CD14-positive monocyte (primary cell): ENCODE results near the gene FREM1. TPM values are rescaled to one million over a fixed set of nuclear protein-coding genes. Genes with fewer than 3 reads are reported as not detected.

Experiments used
- DNase-seq, 3 donors: peaks; one replicate each; pipeline ENCODE4 v3.0.0-alpha.2; 2011 to 2022
- H2AFZ ChIP-seq: 2 replicates; pipeline ENCODE4 v1.6.0; 2012; ENCODE audit warnings: mild to moderate bottlenecking, low read depth, low read length, inconsistent platforms; ENCODE audit not compliant: insufficient read depth, poor library complexity, severe bottlenecking
- H3K27ac ChIP-seq, 2 donors: 1 replicate in 1 of 2; 2 replicates in 1 of 2; pipeline ENCODE4 v1.5.1; 2012 to 2013; ENCODE audit warnings: low read length in 2 of 2, control low read depth in 1 of 2, inconsistent platforms in 1 of 2, low read depth in 1 of 2, mild to moderate bottlenecking in 1 of 2
- H3K27me3 ChIP-seq, 2 donors: one replicate each; pipeline versions ENCODE4 v1.6.0 to v1.6.1; 2011 to 2013; ENCODE audit warnings: low read length in 2 of 2; ENCODE audit not compliant: control insufficient read depth in 2 of 2, insufficient read depth in 2 of 2
- H3K36me3 ChIP-seq, 2 donors: replicated peaks in 1 of 2; 1 replicate in 1 of 2; 2 replicates in 1 of 2; pipeline versions ENCODE4 v1.5.1 to v1.6.1; 2012 to 2013; ENCODE audit warnings: low read length in 2 of 2, control low read depth in 1 of 2, inconsistent platforms in 1 of 2, mild to moderate bottlenecking in 1 of 2; ENCODE audit not compliant: insufficient read depth in 2 of 2, control insufficient read depth in 1 of 2
- H3K4me1 ChIP-seq, 2 donors: 1 replicate in 1 of 2; 2 replicates in 1 of 2; pipeline versions ENCODE4 v1.5.1 to v1.6.1; 2012 to 2013; ENCODE audit warnings: low read length in 2 of 2, control low read depth in 1 of 2, inconsistent platforms in 1 of 2, mild to moderate bottlenecking in 1 of 2, moderate library complexity in 1 of 2; ENCODE audit not compliant: insufficient read depth in 2 of 2, control insufficient read depth in 1 of 2
- H3K4me2 ChIP-seq: replicated peaks from 2 replicates; pipeline ENCODE3; 2012; ENCODE audit warnings: low read length, moderate library complexity, mild to moderate bottlenecking; ENCODE audit not compliant: poor library complexity, severe bottlenecking; ENCODE audit errors: extremely low read depth
- H3K4me3 ChIP-seq, 3 experiments: fragments of 200-600 bp in 1 of 3; sonication (generic) in 1 of 3; replicated peaks in 1 of 3; 1 replicate in 2 of 3; 2 replicates in 1 of 3; pipeline ENCODE4 v1.5.1; 2011 to 2013; ENCODE audit warnings: low read length in 3 of 3, mild to moderate bottlenecking in 3 of 3, control low read depth in 2 of 3, low read depth in 2 of 3, inconsistent platforms in 1 of 3, moderate library complexity in 1 of 3
- H3K79me2 ChIP-seq: 2 replicates; pipeline ENCODE4 v1.6.0; 2012; ENCODE audit warnings: mild to moderate bottlenecking, control low read depth, inconsistent platforms, low read length, moderate library complexity; ENCODE audit not compliant: insufficient read depth
- H3K9ac ChIP-seq: 2 replicates; pipeline ENCODE4 v1.6.0; 2017; ENCODE audit warnings: low read length, mild to moderate bottlenecking; ENCODE audit not compliant: insufficient read depth, poor library complexity, severe bottlenecking
- H3K9me3 ChIP-seq, 2 donors: replicated peaks in 1 of 2; 1 replicate in 1 of 2; 2 replicates in 1 of 2; pipeline versions ENCODE4 v1.5.1 to v1.6.1; 2012 to 2013; ENCODE audit warnings: low read length in 2 of 2, control low read depth in 1 of 2; ENCODE audit not compliant: control insufficient read depth in 1 of 2, insufficient read depth in 1 of 2
- H4K20me1 ChIP-seq: 2 replicates; pipeline ENCODE4 v1.6.0; 2012; ENCODE audit warnings: mild to moderate bottlenecking, low read length, control low read depth, moderate library complexity; ENCODE audit not compliant: insufficient read depth
- H3K27ac Mint-ChIP-seq, 7 donors: one replicate each; pipeline ENCODE4 v1.8.0; 2020; ENCODE audit warnings: mild to moderate bottlenecking in 7 of 7, mixed read lengths in 7 of 7, moderate library complexity in 6 of 7, inconsistent platforms in 2 of 7
- H3K27me3 Mint-ChIP-seq, 3 donors: one replicate each; pipeline ENCODE4 v1.8.0; 2021 to 2022; ENCODE audit warnings: low read depth in 3 of 3, mild to moderate bottlenecking in 3 of 3, mixed read lengths in 3 of 3, moderate library complexity in 3 of 3, inconsistent platforms in 1 of 3
- H3K36me3 Mint-ChIP-seq, 2 donors: one replicate each; pipeline ENCODE4 v1.8.0; 2020; ENCODE audit warnings: mixed read lengths in 2 of 2, inconsistent platforms in 1 of 2, mild to moderate bottlenecking in 1 of 2
- H3K4me1 Mint-ChIP-seq: one replicate; pipeline ENCODE4 v1.8.0; 2020; ENCODE audit warnings: mild to moderate bottlenecking, mixed read lengths
- H3K4me3 Mint-ChIP-seq, 2 donors: one replicate each; pipeline ENCODE4 v1.8.0; 2020; ENCODE audit warnings: mild to moderate bottlenecking in 2 of 2, mixed read lengths in 2 of 2, moderate library complexity in 1 of 2
- H3K9me3 Mint-ChIP-seq, 7 donors: one replicate each; pipeline ENCODE4 v1.8.0; 2020 to 2022; ENCODE audit warnings: mixed read lengths in 7 of 7, mild to moderate bottlenecking in 6 of 7, moderate library complexity in 6 of 7, inconsistent platforms in 2 of 7
- WGBS: methylation state at CpG from one replicate; pipeline ENCODE4 v1.1.5; 2013; ENCODE audit warnings: missing lambda C conversion rate; ENCODE audit not compliant: insufficient coverage; 5-methylcytosine and 5-hydroxymethylcytosine counted together
- intact Hi-C, 2 donors: fragments of 100-400 bp; cut with micrococcal nuclease; formaldehyde crosslinking; loops; one replicate each; pipeline versions ENCODE4 v1.15.0 to v1.15.1; 2023
- polyA plus RNA-seq, 3 donors: library from polyadenylated mRNA; depleted of rRNA in 1 of 3; unstranded in 2 of 3; stranded (reverse) in 1 of 3; fragments of 300-500 nt in 2 of 3; fragments of >200 nt in 1 of 3; fragmentation: Illumina TruSeq in 2 of 3; gene quantifications; 1 replicate in 2 of 3; 2 replicates in 1 of 3; pipeline ENCODE4 v1.2.3, GENCODE V29; 2012 to 2021
- TF ChIP-seq, protein P1 (sequence below): fragments of 200-600 bp; IDR thresholded peaks from one replicate; pipeline ENCODE4 v1.8.0; 2022; ENCODE audit warnings: antibody characterized with exemption, mild to moderate bottlenecking

FREM1 gene
- polyA plus RNA-seq, 3 donors = not detected

DNA sequence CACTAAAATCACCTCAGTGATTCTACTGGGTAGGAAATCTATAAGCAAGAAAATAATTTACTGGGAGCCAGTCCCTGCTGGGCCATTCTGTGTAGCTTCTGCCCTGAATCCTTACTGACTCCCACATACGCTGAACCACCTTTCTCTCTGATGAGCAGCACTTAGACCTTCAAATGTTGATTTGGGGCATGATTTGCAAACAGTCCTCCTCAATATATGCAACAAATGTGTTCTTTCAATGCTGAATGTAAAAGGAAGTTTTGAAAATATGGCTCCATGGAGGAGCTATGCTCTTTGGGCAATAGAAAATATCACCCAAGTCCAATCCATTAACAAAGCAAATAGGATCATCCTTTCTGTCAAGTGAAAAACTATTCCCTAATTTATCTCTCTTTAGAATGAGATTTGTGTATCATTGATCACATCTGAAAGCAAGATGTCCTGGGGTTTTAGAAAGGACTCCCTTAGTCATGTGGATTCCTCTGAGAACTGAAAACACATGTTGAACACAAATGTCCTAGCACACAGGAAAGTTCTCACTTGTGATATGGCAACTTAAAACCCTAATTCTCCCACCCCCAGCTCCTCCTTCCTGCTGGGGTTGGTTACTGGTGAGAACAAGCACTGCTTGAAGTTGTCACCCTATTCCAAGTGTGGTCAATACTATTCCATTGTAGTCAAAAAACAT, 178.8 kb downstream of the FREM1 start:
- no peak overlapping the region for H3K9ac ChIP-seq
- H3K79me2 ChIP-seq = no peaks in the 10 kb centered on the region
- H4K20me1 ChIP-seq = no peaks in the 10 kb centered on the region
- TF ChIP-seq, protein P1, sequence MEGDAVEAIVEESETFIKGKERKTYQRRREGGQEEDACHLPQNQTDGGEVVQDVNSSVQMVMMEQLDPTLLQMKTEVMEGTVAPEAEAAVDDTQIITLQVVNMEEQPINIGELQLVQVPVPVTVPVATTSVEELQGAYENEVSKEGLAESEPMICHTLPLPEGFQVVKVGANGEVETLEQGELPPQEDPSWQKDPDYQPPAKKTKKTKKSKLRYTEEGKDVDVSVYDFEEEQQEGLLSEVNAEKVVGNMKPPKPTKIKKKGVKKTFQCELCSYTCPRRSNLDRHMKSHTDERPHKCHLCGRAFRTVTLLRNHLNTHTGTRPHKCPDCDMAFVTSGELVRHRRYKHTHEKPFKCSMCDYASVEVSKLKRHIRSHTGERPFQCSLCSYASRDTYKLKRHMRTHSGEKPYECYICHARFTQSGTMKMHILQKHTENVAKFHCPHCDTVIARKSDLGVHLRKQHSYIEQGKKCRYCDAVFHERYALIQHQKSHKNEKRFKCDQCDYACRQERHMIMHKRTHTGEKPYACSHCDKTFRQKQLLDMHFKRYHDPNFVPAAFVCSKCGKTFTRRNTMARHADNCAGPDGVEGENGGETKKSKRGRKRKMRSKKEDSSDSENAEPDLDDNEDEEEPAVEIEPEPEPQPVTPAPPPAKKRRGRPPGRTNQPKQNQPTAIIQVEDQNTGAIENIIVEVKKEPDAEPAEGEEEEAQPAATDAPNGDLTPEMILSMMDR = no peak
- H3K9me3 ChIP-seq = no peaks in the 10 kb centered on the region
- no peaks in the 10 kb centered on the region for H3K4me1 ChIP-seq
- intact Hi-C loops = no loop called here
- H3K27me3 Mint-ChIP-seq = peaks cover 0 to 4% (median 2%) of the 10 kb centered on the region in 3 donors
- no peaks in the 10 kb centered on the region for H3K27me3 ChIP-seq
- H2AFZ ChIP-seq = no peak overlapping the region
- H3K4me3 ChIP-seq = no peak overlapping the region
- H3K4me2 ChIP-seq = no peak overlapping the region
- no peaks in the 10 kb centered on the region for H3K4me1 Mint-ChIP-seq
- no peak for DNase-seq
- no CpG with 5 or more reads among the region's 1 CpG for WGBS
- H3K27ac Mint-ChIP-seq = no peak overlapping the region
- H3K4me3 Mint-ChIP-seq = no peak overlapping the region
- no peaks in the 10 kb centered on the region for H3K36me3 ChIP-seq
- H3K36me3 Mint-ChIP-seq = no peaks in the 10 kb centered on the region
- H3K9me3 Mint-ChIP-seq = peaks cover 0 to 4% (median 4%) of the 10 kb centered on the region in 7 donors
- no peak overlapping the region for H3K27ac ChIP-seq

DNA sequence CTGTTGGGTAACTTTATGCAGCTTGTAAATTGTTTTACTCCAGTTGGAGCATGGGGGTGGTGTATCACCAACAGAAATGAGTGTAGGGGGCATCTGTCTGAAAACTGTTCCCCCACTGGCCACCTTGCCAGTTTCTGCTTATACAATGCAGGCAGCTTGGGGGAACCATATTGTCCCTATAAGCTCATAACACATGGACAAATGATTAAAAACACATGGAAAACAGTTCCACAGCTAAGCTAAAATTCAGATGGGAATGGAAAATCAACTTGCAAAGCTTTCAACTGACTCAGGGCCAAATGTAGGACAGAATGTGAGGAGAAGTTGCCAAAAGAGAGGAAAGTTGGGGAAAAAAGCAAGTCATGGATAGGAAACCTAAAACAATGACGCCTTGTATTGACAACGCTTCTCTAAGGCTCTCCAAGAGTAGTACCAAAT, 179.7 kb downstream of the FREM1 start:
- TF ChIP-seq, protein P1 = no peak
- Histone ChIP-seq H3K4me1 (no peaks in the 10 kb centered on the region), H2AFZ (no peak overlapping the region), H3K27me3 (no peaks in the 10 kb centered on the region), H3K27ac (no peak overlapping the region), H3K79me2 (no peaks in the 10 kb centered on the region), H3K4me3 (no peak overlapping the region), H3K9ac (no peak overlapping the region), H3K9me3 (no peaks in the 10 kb centered on the region), H4K20me1 (no peaks in the 10 kb centered on the region), H3K4me2 (no peak overlapping the region), H3K36me3 (no peaks in the 10 kb centered on the region)
- DNase-seq = no peak
- intact Hi-C loops = no loop called here
- peaks cover 0 to 4% (median 2%) of the 10 kb centered on the region in 3 donors for H3K27me3 Mint-ChIP-seq
- H3K36me3 Mint-ChIP-seq = no peaks in the 10 kb centered on the region
- no peak overlapping the region for H3K4me3 Mint-ChIP-seq
- H3K9me3 Mint-ChIP-seq = peaks cover 0 to 4% (median 4%) of the 10 kb centered on the region in 7 donors
- no peak overlapping the region for H3K27ac Mint-ChIP-seq
- H3K4me1 Mint-ChIP-seq = no peaks in the 10 kb centered on the region
- WGBS = no CpG with 5 or more reads among the region's 2 CpGs
